Heart left ventricle (tissue), 13 donors: ENCODE data around the gene SEC14L6.

Source experiments
- CTCF ChIP-seq, 12 donors: fragments of 200-600 bp; sonication (generic) in 4 of 12; IDR thresholded peaks; one replicate each; pipeline versions ENCODE4 v1.5.0 to v1.8.0; 2018 to 2022; ENCODE audit warnings: antibody characterized with exemption in 12 of 12, mild to moderate bottlenecking in 5 of 12
- POLR2A ChIP-seq, 2 donors: fragments of 450-650 bp; IDR thresholded peaks; one replicate each; pipeline ENCODE4 v1.6.1; 2017; ENCODE audit warnings: antibody characterized with exemption in 2 of 2, mild to moderate bottlenecking in 2 of 2, moderate library complexity in 2 of 2
- donor health status: ischemic (EF 13 %, LVEDD 7.1; RV severe dilation, severe dysfunction).
- donor health status: DM: no; HTN: yes; CAD: no.
- donor health status: DM: no; HTN: no; CAD: no.
- donor health status: ischemic (EF 25% LVEDD 6.9; RV normal size, moderate dysfunction).
- donor health status: ischemic (EF 25% LVEDD 5.7; RV mildly dilated, moderate dysfunction).
- donor health status: ischemic (EF 35%, LVEDD 5.7; RV mildly dilated, moderate dysfunction).
- donor health status: nonischemic (EF 11% LVEDD 7.7; RV severe dilation, severe dysfunction).
- donor health status: DM: yes; HTN: yes; CAD: no.
- donor health status: PGD.
- donor health status: ischemic (EF 29% LVEDD 5.4; RV normal size, mild dysfunction).
- donor health status: nonischemic (EF 23%, LVEDD 6.1; RV moderate dilation, normal function).

- no peak for TF ChIP-seq CTCF (IDR thresholded peaks at IDR 0.05)
- TF ChIP-seq POLR2A (IDR thresholded peaks at IDR 0.05) = no peak
Measured at GRCh38 chr22:30596199-30596598, 49.7 kb upstream of the SEC14L6 start.
